PC-9 (cell line): Measurements from ENCODE around the gene ABTB2.

ENCODE experiments used
- EZH2 ChIP-seq: fragments of 200-600 bp; sonication (generic); IDR thresholded peaks from 2 replicates; pipeline ENCODE4 v1.8.0; 2017; ENCODE audit warnings: antibody characterized with exemption, low read depth
- TF ChIP-seq, protein P1 (sequence below): fragments of 200-600 bp; sonication (generic); conservative IDR thresholded peaks from 2 replicates; pipeline ENCODE4 v1.6.1; 2017; ENCODE audit warnings: mixed run types, antibody characterized with exemption, mild to moderate bottlenecking, moderate library complexity

- TF ChIP-seq, protein P1, sequence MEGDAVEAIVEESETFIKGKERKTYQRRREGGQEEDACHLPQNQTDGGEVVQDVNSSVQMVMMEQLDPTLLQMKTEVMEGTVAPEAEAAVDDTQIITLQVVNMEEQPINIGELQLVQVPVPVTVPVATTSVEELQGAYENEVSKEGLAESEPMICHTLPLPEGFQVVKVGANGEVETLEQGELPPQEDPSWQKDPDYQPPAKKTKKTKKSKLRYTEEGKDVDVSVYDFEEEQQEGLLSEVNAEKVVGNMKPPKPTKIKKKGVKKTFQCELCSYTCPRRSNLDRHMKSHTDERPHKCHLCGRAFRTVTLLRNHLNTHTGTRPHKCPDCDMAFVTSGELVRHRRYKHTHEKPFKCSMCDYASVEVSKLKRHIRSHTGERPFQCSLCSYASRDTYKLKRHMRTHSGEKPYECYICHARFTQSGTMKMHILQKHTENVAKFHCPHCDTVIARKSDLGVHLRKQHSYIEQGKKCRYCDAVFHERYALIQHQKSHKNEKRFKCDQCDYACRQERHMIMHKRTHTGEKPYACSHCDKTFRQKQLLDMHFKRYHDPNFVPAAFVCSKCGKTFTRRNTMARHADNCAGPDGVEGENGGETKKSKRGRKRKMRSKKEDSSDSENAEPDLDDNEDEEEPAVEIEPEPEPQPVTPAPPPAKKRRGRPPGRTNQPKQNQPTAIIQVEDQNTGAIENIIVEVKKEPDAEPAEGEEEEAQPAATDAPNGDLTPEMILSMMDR, result no peak
- TF ChIP-seq EZH2, result no peak
Measured at GRCh38 chr11:34356576-34356912, 1.3 kb downstream of the ABTB2 start.
